ENCODE data around the gene CROCC2.

The CROCC2 gene

DNA sequence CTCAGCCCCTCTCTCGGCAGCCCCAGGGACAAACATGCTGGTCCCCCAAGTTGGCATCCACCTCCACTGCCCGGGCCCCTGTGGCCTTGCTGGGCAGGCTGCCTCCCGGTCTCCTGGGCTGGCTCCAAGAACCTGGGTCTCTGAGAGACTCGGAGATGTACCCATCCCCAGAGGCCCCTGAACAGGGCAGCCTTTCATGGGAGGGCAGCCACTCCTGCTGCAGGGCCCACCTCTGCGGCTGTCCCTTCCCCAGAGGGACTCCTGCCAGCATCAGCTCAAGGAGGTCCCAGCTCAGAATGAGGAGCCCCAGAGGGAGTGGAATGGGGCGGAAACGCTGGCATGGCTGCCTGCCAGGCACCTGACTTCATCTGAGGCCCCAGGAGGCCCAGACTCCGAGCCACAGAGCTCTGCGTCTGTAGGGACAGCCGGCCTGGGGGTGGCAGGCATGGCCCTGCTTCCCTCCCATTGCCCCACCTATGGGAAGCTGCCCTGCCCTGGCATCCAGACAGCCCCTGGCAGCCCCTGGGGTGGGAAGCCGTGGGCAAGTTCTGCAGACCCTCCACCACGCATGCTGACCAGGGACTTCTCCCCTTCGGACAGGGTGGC, 857 bp upstream of the CROCC2 start:
- no peak for DNase-seq (ENCODE audit: low read depth)

GRCh38 chr2:240906911-240907590, 915 bp downstream of the CROCC2 start:
- no peak for DNase-seq (ENCODE audit: low read depth)

DNA sequence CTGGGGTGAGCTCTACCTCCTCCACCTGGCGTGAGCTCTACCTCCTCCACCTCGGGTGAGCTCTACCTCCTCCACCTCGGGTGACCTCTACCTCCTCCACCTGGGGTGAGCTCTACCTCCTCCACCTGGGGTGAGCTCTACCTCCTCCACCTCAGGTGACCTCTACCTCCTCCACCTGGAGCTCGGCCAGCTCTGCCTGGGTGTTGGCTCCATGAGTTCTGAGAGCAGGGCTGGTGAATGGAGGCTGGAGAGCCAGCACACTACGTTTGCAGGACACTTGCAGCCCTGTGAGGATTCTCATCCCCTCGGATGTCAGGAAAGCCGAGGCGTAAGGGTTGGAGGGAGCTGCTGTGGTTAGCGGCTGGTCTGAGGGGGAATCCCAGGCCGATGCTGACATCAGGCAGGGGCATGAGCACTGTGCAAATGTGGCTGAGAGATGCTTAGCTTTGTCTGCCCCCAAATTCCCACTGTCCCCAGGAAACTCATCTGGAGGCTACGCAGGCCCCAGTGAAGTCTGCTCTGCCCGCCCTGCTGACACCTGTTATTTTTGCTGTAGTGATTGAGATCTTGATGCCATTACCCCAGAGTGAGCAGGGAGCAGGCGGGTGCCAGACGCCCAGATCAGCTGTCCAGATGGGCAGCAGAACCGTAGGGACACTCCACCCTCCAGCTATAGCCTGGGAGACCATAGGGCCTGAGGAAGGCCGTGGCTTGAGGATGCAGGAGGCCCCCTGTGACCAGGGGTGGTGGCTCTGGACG, 3.3 kb downstream of the CROCC2 start:
- DNase-seq (ENCODE audit: low read depth), result no peak

DNA sequence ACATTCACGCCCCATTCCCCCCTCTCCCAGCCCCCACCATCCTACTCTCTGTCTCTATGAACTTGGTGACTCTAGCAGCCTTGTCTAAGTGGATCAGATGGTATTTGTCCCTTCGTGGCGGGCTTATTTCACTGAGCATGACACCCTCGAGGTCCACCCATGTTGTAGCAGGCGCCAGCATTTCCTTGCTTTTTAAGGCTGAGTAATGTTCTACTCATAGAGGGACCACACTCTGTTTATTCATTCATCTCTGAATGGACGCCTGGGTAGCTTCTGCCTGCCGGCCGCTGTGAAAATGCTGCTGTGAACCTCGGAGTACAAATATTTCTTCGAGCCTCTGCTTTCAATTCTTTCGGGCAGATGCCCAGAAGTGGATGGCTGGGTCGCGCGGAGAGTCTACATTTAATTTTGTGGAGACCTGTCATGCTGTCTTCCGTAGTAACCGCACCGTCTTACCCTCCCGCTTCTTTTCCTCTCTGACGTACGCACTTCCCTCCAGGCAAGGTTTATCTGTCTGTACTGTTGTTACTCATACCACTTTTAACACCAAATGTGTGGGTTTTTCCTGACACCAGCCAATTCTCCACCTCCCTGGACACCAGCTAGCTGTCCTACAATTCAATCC, 5.6 kb downstream of the CROCC2 start:
- DNase-seq (ENCODE audit: low read depth), result no peak

DNA sequence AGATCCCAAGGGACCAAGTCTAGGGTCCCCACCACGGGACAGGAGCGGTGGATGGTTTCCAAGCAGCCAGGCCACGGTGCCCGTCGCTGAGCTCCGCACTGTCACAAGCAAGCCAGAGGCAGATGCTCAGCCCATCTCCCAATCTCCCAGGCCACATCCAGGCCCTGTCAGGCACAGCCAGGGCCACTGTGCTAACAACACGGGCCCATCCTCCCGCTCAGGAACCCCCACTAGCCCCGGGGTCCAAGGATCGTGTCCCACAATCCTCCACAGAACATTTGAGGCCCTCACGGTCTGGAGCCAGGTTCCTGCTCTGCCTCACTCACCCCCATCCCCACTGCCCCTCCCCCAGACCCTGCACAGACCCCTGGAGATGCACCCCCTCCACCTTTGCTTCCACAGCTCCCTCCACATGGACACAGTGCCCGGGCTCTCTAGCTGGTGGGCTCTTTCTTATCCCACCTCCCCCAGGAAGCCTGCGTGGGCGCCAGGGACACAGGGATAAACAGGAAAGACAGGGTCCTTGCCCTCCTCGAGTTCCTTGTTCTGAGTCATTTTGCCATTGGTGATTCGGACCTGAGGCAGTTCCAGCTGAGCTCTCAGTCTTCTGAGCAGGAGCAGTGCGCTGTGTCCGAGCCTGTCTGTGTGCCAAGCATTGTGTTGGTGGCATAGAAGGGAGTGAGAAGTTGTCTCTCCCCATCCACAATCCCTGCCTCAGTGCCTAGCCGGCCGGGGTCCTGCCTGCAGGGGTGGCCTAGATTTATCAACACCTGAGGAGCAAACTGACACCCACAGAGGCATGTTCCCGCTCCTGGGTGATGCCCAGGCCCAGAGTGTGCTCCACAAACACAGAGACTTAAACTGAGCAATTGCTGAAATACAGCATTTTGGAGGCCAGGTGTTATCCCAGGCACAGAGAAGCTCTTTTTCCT, 7.0 kb downstream of the CROCC2 start:
- DNase-seq (ENCODE audit: low read depth), result no peak

- no peak for DNase-seq (ENCODE audit: low read depth)
These were observed 7.9 kb downstream of the CROCC2 start for GRCh38 chr2:240913810-240914644.

DNA sequence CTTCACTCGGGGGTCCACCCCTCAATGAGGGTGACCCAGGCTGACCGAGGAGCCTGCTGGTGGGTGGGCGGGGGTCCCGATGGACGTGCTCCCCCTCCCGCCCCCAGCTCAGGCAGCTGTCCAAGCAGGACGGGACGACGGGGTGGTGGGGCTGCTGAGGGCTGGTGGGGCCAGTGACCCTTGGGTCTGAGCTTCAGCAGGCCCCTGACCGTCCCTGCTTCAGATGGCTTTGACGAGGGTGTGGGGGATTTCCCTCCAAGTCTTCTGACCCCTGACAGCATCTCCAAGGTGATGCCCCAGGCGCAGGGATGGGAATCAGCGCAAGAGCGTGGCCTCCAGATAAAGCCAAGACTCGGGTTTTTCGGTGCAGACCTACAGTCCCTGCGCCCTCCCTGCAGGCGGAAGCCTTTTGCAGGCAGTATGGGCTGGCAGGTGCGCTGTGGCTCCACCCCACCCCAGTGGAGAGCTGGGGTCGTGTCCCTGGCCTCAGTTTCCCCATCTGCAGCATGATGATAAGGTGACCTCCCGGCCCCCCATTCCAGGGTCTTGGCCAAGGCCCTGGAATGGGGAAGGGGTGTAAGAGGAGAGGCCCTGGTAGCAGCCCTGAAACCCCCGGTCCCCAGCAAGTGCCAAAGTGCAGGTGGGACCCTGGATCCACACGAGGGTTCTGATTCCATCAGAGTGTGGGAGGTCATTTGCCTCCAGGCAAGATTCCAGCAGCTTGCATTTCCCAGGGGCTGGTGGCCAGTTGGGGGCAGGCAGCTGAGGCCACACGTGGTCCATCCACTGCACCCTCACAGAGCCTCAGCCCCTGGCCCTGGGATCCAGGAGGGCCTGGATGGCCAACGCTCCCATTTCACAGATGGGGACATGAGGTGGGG, 8.7 kb downstream of the CROCC2 start:
- no peak for DNase-seq (ENCODE audit: low read depth)

DNA sequence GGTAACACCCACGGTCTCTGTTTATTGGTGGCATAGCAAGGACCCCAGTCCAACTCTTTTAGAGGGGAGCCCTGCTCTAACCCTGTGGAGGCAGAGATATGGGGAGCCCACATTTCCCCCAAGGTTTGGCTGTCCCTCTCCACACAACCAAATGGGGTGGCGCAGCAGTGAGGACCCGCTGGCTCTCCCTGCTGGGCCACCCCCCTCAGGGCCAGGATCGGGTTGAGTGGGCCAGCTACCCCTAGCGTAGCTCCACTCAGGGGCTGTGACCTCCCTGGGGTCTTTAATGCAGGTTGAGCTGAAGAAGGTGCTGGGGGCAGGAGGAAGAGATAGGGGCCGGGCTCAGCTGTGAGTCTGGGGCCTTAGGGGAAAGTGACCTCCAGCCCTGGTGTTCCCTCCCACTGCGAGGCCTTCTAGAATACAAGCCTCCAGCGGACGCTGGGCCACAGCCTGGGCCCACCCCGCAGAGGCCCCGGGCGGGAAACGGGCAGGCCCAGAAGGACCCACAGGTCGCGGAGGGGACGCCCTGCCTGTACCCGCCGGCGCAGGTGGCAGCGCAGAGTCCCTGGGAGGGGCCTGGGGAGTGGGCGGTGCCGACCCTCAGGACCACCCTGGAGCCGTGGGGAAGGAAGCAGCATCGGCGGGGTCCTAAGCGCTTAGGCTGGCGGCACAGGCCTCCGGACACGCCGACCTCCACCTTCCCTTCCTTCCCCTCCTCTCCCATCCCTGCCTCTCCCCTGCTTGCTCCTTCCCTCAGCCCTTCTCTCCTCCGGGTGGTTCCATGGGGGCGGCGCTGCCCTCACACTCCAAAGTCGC, 9.6 kb downstream of the CROCC2 start:
- no peak for DNase-seq (ENCODE audit: low read depth)

- DNase-seq (ENCODE audit: low read depth), result peak; percentile 61
These were observed 10.5 kb downstream of the CROCC2 start for GRCh38 chr2:240916571-240917008.

- no peak for DNase-seq (ENCODE audit: low read depth)
These were observed 11.0 kb downstream of the CROCC2 start for GRCh38 chr2:240917009-240917683.

DNA sequence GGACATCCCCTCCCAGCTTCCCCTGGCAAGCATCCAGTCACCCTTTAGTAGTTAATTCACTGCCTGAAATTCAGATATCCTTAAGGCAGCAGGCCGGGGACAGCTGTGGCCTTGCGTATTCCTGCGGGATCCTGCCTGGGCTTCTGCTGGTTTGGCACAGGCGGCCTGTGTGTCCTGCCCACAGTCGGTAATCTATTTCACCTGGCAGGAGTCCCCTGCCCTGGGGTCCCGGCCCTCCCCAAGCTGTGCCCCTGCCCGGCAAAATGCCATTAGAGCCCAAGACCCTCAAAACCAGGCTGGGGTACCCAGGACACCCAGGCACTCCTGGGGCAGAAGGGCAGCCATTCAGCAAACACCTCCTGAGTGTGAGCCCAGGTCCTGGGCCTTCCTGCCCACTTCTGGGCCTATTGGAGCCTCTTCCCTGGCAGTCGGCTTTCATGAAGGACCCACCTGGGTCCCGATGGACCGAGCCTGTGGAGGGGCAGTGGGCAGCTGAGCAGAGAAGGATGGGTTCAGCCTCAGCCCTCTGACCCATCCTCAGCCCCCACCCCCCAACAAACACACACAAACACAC, 11.6 kb downstream of the CROCC2 start:
- DNase-seq (ENCODE audit: low read depth), result no peak

GRCh38 chr2:240918258-240919091, 12.3 kb downstream of the CROCC2 start:
- DNase-seq (ENCODE audit: low read depth), result no peak

DNA sequence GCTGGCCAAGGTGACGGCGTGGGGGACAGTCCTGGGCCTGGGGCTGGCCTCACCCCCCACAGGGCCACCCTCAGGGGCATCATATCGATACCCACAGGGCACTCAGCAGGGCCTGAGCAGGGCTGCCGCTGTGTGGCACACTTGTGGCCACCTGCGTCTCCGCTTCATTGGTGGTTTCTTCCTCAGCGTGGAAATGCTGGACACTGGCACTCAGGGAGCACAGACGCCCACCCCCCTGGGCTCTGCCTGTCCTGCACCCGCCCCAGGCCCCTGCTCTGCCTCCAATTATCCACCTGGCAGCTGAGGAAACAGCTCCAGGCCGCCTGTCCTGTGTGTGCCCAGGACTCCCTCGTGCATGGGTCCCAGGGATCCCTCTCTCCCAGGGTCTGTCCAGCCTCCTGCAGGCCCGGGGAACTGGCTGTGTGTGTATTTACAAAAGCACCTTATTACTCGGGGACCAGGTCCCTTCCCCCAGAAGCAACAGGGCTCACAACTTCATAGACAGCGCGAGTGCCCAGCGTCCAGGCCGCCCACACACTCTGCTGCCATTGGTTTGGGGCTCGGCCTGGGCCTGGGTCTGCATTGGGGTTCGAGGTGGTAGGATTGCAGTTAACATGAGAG, 13.1 kb downstream of the CROCC2 start:
- DNase-seq (ENCODE audit: low read depth), result no peak

GRCh38 chr2:240919786-240920782, 13.9 kb downstream of the CROCC2 start:
- DNase-seq (ENCODE audit: low read depth), result no peak

DNA sequence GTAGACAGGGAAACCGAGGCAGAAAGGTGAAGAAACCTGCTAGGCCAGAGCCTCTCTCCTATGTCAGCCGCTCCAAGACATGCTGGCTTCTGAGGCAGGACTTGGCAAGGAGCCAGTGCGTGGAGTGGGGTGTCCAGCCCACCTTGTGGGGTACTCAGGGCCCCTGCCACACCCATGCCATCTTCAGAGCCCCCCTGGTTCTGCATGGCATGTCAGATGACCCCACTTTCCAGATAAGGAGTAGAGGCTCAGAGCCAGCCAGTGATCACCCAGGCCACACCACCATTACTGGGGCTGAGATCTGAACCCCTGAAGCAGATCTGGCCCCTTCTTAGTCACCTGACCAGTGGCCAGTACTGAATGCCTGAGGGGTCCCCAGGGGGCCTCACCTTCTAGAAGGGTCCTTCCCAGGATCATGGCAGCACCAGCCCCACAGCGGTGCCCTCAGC, 14.7 kb downstream of the CROCC2 start:
- no peak for DNase-seq (ENCODE audit: low read depth)
